GM19452 (cell line): ENCODE results near the gene HADHA.
A peak's percentile ranks its signal among the peaks of the same experiment; 100 is the strongest.
"Not testable (repeated sequence)": the region's sequence is repeated elsewhere in the genome, so short reads cannot be mapped to it uniquely, and the experiment has no call there.

Source experiments
- ATAC-seq: cut with Tn5 transposase; IDR thresholded peaks from one replicate; pipeline ENCODE4 v1.9.1; 2021; ENCODE audit not compliant: unreplicated experiment

Gene HADHA

DNA sequence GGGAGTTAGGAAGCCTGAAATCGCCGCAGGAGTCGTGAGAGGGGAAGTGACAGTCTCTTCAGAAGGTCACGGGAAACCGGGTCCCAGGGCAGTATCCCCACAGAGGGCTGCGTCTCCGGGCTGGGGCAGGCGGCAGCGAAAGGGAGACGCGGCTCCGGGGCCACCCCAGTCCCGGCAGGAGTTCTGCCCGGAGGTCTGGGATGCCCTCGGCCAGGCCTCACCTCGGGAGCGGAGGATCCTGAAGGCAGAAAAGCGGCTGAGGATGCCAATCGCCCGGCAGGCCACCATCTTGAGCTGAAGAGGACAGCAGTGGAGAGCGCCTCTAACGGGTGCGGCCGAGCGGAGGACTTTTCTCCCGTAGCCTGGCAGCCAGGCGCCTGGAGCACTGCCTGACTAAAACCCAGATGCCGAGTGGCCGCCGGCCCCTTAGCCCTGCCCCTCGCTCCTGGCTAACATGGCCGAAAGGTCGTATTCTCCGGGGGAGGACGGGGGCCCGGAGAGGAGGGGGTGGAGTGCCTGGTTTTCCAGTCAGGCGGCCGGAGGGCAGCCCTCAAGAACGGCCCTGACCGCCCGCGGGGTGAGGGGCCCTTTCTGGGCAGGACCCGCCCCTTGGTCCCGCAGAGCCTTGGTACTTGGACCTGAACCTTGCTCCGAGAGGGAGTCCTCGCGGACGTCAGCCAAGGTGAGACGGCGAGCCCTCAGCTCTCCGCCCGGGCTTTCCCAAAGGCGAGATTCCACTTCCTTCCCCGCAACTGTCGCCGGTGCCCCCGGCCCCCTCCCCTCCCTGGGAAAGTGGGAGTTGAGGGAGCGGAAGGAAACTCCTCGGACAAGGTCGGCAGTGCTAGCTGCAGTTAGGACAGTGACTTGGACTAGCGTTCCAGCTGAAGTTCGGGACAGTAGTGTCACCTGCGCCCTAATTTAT, at the start of gene HADHA, which contains the start of gene HADHB:
HADHA (minus strand) TSS at position 324 of the 922 bp plus-strand sequence; CDS start at position 288, 36 bp downstream.
HADHB (plus strand) TSS at position 631 of the 922 bp plus-strand sequence. CDS start 9,316 bp downstream, outside the sequence.
- peak; percentile 66 for ATAC-seq

DNA sequence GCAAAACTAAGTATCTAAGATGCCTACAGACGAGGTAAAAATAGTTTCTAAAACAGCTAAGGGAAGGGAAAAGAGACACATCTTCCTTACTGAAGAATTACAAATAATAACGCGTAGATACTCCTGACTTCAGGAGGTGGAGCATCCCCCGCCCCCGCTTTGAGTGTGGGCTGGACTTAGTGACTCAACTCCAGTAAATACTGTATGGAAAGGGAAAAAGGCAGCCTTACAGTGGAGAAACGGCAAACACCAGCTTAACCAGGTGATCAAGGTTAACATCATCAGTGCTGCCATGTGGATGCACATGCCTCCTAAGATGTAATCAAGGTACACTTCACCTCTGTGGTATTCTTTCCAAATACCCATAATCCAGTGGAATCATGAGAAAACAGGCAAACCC, 48.2 kb upstream of the HADHA start:
- no peak for ATAC-seq

DNA sequence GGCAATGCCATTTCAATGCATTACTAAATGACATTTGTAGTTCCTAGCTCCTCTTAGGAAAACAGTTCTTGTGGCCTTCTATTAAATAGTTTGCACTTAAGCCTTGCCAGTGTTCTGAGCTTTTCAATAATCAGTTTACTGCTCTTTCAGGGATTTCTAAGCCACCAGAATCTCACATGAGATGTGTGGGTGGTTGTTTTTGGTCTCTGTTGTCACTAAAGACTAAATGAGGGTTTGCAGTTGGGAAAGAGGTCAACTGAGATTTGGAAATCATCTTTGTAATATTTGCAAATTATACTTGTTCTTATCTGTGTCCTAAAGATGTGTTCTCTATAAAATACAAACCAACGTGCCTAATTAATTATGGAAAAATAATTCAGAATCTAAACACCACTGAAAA, 45.6 kb upstream of the HADHA start:
- ATAC-seq = no peak

DNA sequence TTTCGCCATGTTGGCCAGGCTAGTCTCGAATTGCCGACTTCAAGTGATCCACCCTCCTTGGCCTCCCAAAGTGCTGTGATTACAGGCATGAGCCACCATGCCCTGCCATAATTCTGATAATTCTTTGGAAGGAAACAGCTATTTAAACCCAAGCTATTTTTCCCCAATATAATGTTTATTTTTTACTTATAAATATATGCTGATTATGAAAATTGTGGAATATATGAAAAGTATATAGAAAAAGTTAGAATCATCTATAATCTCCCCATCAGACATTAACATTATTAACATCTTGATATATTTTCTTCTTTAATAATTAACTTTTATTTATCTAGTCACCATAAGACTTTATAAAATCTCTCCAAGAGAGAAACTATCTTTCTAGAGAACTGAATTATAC, 41.5 kb upstream of the HADHA start:
- no peak for ATAC-seq

DNA sequence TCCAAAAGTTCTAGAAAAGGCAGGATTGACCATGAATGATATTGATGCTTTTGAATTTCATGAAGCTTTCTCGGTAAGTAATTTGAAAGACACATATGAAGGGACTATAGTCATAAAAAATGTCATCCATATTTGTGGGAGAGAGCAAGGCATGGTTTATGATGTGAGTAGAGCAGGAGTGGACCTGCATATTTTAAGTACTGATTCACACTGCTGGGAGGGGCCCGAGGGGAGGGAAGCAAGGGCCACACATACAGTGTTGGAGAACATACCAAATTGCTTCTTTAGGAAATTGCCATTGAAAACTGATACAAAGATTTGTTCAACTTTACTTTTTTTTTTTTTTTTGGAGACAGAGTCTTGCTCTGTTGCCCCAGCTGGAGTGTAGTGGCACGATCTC, 39.7 kb upstream of the HADHA start:
- ATAC-seq = no peak

DNA sequence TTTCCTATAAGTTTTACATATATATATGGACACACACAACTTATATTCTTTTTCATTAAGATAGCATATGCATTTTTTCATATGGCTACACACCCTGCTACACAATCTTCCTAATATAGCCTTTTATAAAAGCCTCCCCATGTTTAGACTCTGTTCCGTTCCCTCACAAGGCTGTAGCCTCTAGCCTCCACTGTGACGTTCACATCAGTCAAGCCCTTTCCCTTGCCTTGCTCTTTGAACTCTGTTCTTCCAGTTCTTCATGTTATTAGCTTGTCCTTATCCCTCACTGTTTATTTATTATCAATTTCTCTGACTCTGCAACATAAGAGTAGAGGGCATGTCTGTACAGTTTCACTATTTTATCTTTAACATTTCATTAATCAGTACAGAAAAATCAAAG, 39.2 kb upstream of the HADHA start:
- ATAC-seq = no peak

DNA sequence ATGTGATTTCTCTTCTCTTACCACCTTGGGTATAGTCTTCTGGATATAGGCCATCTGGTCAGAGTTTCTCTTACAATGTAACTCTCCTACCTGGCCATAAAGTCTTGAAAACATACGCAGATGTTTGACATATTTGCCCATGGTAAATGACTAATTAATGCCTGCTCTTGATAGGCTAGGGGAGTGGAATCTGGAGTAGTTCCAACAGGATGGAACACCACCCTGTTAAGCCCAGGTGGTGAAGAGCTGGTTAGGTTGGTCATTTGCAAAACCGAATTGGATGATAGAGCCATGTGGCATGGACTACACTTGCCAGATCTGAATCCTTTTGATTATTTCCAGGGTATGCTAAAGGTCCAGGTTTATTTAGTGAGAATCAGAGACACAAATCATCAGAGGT, 36.8 kb upstream of the HADHA start:
- ATAC-seq = no peak

DNA sequence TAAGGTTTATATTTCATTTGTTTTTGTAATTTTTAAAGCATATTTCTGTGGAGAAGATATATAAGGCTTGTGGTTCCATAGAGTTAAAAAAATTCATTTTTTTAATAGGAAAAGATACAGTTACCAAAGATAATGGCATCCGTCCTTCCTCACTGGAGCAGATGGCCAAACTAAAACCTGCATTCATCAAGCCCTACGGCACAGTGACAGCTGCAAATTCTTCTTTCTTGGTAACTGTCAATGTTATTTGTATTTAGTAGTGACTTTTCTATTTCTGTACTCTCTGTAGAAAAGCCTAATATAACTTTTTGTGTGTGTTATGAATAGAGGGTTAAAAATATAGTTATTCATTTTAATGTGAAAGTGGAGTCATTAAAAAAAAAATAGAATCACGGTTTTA, 35.5 kb upstream of the HADHA start:
- no peak for ATAC-seq

DNA sequence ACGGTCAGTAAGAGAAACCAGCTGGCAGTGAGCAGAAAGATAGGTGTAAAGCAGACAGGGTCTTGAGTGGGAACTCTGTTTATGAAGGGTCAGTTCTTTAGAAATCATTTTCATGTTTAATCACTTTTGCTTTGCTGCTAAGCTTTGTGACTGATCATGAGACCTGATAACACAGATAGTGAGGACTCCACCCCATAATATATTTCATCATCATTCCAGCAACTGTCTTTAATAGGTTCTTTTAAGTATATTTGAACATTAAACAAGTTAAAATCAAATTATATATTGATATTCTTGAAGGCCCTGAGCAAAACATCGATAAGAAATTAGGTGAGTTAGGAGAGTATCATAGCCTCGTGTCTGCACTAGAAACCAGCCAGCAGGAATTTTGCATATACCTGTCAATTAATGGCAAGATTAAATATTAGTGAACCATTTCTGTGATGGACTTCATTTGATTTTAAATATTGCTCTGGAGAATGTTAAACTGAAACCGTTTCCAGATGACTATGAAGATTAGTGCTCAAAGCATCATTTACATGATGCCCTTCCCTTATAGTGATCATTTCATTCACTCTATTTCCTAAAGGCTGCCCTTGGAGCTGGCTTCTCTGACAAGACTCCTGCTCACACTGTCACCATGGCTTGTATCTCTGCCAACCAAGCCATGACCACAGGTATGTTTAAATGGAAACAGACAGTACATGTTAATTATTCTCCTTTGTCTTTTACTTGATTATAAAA, 32.2 kb upstream of the HADHA start:
- no peak for ATAC-seq

DNA sequence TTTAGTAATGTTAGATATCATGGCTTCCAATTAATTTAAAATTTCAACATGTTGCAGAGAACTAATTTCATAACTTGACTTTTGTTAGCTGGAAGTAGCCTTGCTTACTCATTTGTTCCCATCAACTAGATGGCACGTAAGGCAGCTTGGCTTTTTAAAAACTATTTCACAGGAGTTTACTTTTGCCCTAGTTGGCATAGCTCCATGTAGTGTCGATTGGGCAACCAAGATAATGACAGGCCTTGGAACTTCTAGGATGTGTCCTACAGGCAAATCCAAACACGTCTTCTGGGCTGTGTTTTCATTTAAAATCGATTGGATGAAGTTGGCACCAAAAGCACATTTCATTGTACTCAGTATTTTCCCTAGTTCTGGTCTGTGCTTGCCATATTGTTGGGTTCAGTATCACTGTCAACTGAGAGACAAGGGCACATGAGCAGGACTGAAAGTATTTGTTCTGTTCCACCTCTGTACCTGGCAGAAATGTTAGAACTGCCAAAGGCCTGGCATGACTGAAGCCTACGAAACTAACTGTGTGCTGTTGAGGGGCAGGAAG, 29.7 kb upstream of the HADHA start:
- ATAC-seq = no peak

DNA sequence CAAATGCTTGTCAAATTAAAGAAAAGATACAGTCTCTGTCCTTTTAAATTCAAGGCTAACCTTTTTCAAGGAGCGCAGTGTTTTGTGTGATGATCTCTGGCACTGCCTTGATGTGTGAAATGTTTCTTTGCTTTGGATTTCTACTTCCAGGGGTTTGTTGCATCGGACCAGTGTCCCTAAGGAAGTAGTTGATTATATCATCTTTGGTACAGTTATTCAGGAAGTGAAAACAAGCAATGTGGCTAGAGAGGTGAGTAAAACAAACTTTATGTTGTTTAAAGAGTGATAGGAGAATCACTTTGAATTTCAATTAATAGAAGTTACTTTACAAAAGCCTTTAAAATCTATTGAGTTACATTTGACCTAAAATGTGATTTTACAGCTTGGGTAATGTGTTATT, 29.1 kb upstream of the HADHA start:
- ATAC-seq = no peak

DNA sequence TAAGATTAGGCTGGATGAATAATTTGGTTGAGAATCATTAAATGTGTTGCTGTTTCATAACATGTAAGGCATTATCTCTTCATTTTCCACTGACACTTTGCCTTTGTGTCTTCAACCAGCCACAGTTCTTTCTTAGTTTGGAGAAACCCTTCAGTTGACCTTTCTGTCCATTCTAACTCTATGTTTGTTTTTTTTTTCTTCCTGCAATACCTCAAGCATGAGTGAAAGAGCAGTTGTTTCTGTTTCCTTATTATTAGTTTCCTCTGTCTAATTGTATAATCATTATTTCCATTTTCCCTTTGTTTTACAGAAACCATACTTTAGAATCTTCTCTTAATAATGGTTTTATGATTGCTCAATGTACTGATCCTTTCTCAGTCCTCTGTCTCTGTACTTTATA, 25.9 kb upstream of the HADHA start:
- no peak for ATAC-seq

DNA sequence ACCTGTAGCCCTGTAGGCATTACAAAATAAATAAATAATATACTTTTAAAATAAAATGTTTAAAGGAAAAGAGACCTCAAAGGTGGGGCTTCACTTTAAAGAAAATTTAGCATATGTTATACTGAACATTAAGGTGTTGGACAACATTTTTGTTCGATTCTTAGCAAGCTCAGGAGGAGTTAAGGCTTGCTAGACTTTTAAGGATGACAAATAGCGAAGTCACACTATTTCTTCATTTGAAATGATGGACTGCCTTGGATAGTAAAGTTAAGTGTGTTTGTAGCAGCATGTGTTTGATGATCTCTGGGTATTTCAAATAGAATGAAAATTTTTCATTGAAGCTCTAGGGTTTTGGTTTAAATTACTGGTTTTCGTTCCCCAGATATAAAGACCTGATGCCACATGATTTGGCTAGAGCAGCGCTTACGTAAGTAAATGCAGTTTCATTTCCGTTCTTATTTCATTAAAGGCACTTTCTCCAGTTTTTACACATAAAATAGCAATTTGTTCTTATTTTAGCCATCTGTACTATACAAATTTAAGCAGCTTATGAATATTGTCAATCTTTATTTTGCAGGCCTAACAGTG, 25.2 kb upstream of the HADHA start:
- no peak for ATAC-seq

DNA sequence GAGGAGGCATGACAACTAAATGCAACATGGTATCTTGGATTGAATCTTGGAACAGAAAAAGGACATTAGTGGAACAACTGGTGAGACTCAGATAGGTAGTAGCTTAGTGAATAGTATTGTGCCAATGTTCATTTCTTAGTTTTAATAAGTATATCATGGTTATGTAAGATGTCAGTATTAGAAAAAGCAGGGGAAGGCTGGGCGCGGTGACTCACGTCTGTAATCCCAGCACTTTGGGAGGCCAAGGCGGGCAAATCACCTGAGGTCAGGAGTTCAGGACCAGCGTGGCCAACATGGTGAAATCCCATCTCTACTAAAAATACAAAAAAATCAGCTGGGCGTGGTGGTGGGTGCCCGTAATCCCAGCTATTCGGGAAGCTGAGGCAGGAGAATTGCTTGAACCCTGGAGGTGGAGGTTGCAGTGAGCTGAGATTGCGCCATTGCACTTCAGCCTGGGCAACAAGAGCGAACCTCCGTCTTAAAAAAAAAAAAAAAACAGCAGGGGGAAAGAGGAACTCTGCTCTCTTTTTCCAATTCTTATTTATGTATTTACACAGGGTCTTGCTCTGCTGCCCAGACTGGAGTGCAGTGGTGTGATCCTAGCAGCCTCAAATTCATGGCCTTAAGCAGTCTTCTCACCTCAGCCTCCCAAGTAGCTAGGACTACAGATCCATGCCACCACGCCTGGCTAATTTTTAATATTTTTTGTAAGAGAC, 24.4 kb upstream of the HADHA start:
- ATAC-seq = not testable (repeated sequence)

DNA sequence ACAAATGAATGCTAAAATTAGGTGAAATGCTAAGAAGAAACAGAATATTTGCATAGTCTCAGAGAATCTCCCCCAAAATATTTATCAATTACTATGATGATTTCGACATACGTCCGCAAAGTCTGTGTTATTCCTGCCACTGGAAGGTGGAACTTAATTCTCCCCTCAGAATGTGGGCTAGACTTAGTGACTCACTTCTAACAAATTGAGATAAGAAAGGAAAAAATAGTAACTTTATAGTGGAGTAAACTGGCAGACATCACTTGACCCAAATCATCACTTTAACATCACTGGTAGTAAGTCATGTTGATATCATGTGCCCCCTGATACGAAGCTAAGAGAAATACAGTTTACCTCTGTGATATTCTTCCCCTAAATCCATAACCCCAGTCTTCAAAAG, 23.8 kb upstream of the HADHA start:
- no peak for ATAC-seq

DNA sequence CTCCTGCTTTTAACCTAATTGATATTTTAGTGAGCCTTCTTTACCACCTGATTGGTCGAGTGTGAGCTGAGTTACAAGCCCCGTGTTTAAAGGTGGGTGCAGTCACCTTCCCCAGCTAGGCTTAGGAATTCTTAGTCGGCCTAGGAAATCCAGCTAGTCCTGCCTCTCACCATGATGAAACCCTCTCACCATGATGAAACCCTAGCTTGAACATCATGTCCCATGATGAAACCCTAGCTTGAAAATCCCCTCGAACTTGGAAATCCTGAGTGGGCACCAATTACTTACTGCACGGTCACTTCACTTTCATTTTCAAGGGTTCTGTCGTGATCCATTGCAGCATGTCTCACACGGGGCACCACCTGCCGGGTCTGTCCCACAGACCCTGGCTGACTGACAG, 14.4 kb upstream of the HADHA start:
- not testable (repeated sequence) for ATAC-seq

DNA sequence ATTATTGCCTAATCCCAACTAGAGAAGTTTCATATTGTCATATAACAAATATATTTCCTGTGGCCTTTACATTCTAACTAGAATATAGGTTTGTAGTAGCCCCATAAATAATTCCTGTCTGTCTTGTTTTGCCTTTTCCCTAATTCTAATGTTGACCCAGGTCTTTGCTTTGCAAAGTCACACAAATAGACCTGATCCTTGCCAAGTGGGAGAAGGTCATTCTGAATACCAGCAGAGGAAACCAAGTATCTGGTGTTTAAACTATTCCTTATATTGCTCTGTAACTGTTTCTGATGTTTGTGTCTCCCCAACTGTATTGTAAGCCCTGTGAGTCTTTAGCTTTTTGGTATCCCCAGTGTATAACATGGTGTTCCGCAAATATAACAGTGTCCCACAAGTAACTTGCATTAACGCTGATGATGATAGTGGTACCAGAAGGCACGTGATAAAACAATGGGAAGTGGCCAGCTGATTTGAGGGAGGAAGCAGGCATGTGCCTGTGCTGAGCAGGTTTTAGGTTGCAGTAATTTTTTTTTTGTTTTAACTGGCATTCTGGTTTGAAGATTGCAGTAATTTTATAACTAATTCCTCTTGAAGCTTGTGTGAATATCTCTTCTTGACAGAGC, 11.4 kb upstream of the HADHA start:
- no peak for ATAC-seq

DNA sequence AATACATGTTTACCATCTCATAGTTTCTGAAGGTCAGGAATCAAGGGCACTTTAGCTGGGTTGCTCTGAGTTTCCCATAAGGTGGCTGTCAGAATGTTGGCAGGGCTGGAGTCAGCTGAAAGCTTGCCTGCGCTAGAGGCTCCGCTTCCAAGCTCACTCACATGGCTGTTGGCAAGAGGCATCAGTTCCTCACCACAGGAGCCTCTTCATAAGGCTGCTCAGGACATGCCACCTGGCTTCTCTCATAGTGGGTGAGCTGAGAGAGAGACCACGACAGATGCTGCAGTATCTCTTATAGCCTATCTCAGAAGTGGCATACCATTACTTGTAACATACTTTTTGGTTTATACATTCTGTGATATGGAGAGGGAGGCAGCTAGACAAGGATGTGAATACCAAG, 7.5 kb upstream of the HADHA start:
- ATAC-seq = no peak

DNA sequence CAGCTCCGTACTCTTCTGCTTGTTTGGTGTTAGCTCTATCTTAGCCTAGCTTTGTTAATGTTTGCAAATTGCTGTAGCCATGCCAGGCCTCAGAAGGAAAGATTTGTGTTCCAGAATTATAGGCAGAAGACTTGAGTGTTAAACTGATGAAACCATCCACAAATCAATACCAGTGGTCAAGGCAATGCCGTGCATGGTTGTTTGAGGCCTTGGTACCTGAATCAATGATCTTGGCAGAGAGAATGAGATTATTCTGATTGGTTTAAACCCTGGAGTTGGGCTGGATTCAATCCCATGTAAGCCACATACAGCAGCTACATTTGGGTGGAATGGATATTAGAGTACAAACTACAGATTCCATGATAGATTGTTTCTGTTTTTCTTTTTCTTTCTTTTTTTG, 5.2 kb upstream of the HADHA start:
- ATAC-seq = no peak

DNA sequence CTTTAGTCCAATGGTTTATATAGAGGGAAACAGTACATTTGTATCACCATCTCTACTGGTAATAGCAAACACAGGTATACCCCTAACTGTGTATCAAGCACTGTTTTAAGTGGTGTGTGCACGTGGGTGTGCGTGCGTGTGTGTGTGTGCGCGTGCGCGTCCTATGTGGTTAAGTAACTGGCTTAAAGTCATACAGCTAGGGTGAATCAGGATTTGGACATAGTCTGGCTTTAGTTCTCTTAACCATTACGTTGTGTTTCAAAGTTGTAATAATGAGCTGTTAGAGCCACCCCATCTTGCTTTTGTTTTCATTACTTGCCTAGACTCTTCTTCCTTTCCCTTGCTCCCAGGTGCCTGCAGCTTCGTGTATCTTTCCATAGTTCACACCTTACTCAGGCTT, 2.4 kb upstream of the HADHA start:
- ATAC-seq = no peak
